ENCODE measurements around the gene ZNF578.
"Not testable (repeated sequence)": the region's sequence is repeated elsewhere in the genome, so short reads cannot be mapped to it uniquely, and the experiment has no call there.

The ZNF578 gene

DNA sequence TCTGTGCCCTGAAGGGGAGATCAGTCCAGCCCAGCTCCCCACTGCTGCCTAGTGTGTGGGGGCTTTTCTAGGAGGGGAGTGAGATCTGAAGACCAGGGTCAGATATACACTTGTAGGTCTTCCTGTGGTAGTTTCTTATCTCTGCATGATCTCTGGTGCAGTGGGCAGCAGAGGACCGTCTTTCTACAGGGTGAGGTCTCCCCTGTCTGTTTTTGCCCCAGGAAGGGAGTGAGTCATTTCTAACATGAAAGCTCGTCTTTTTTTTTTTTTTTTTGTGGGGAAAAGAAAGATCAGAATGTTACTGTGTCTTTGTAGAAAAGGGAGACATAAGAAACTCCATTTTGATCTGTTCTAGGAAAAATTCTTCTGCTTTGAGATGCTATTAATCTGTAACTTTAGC lies 65.3 kb downstream of the ZNF578 start:
- no peak for DNase-seq

GRCh38 chr19:52519175-52519574 lies 65.8 kb downstream of the ZNF578 start:
- not testable (repeated sequence) for DNase-seq

DNA sequence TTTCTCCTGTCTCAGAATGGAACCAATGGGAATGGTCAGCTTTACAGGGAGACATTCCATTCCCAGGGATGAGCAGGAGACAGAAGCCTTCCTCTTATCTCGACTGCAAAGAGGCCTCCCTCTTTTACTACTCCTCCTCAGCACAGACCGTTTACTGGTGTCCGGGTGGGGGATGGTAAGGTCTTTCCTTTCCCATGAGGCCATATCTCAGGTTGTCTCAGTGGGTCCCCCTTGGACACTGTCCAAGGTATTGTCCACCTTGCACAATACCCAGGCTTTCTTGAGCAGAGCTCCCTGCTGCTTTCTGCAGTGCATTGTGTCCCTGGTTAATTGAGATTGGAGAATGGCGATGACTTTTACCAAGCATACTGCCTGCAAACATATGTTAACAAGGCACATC lies 66.7 kb downstream of the ZNF578 start:
- no peak for DNase-seq

DNA sequence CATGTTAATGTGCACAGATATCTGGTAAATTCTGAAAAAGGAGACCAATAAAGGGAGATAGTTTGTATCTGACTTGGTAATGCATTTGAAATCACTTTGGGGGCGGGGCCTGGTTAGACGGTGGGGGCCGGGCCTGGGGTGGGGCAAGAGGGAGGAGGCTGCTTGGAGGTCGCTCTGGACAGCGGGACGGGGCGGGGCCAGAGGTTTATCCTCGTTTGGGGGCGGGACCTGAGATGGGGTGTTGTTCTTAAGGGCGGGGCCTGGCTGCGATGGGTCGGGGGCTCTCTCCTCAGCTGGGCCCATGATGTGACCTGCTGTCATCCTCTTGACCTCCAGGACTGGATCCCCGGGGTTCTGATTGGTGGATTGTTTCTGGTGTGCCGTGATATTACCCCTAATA lies 69.2 kb downstream of the ZNF578 start:
- DNase-seq: no peak

GRCh38 chr19:52524086-52524485 lies 70.7 kb downstream of the ZNF578 start:
- DNase-seq: no peak

DNA sequence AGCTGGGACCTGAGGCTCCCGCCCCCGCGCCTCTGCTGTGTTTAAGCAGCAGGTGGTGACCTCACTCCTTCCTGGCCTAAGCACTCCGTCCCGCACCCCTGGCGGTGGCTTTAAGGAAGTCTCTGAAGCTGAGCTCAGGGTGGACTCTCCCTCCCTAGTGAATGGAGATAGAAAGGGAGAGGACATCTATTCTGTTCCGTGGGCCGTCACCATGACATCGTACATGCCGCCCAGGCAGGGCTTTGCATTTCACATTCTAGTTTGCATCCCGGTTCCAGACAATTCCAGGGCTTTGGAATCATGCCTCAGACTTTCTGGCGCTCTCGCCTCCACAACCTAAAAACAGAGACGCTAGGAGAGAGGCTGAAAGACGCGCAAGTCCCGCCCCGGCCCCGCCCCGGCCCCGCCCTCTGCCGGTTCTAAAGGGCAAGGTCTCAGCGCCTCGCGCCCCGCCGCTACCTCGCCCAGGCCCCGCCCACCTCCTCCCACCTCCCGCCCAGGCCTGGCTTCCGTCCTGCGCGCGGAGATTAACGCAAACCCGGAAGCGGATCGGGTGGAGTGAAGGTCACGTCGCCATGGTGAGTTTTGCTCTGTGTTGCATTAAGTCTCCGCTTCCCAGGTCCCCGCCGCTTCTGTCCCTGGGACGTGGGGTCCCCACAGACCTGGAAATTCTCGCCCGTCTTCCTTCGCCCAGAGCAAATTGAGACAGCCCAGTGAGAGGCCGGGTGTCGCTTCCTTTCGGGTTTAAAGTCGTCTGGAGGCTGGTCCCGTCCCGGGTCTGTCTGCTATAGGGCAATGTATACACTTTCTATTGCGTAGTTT lies 74.0 kb downstream of the ZNF578 start, which contains the start of gene ZNF808:
Gene ZNF808, plus strand, starts transcription at position 535 of the 822 bp plus-strand sequence. CDS start 15,617 bp downstream, outside the sequence.
- DNase-seq: peak; percentile 98

GRCh38 chr19:52527956-52528351 lies 74.6 kb downstream of the ZNF578 start:
- DNase-seq: peak; percentile 56

GRCh38 chr19:52532480-52532879 lies 79.1 kb downstream of the ZNF578 start:
- DNase-seq: no peak

- DNase-seq: no peak
Measured at GRCh38 chr19:52533901-52534300, 80.5 kb downstream of the ZNF578 start.

DNA sequence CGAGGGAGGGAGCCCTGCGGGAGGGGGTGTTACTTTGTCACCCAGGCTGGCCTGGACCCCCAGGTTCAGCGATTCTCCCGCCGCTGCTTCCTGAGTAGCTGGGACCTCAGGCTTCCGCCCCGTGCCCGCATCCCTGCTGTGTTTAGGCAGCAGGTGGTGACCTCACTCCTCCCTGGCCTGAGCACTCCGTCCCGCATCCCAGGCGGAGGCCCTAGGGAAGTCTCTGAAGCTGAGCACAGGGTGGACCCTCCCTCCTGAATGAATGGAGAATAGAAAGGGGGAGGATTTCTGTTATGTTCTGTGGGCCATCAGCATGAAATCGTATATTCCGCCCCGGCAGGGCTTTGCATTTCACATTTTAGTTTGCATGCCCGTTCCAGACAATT lies 82.0 kb downstream of the ZNF578 start:
- DNase-seq: not testable (repeated sequence)

- no peak for DNase-seq
Measured at GRCh38 chr19:52535771-52536447, 82.6 kb downstream of the ZNF578 start.

- no peak for DNase-seq
Measured at GRCh38 chr19:52536448-52536800, 83.1 kb downstream of the ZNF578 start.

GRCh38 chr19:52538815-52539214 lies 85.5 kb downstream of the ZNF578 start:
- not testable (repeated sequence) for DNase-seq

GRCh38 chr19:52541176-52541575 lies 87.8 kb downstream of the ZNF578 start:
- not testable (repeated sequence) for DNase-seq

- DNase-seq: no peak
Measured at GRCh38 chr19:52541608-52542007, 88.3 kb downstream of the ZNF578 start.

DNA sequence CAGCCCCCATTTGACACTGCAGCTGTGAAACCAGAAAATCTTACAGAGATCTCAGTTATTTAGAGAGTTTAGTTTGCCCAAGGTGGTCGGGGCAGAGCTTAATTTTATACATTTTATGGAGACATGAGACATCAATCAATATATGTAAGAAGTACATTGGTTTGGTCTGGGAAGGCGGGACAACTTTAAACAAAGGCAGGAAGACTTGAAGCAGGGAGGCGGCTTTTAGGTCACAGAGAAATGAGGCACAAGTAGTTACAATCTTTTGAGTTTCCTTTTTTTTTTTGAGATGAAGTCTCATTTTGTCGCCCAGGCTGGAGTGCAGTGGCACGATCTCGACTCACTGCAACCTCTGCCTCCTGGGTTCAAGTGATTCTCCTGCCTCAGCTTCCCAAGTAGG lies 89.2 kb downstream of the ZNF578 start:
- not testable (repeated sequence) for DNase-seq

- no peak for DNase-seq
Measured at GRCh38 chr19:52542984-52543664, 89.8 kb downstream of the ZNF578 start.

GRCh38 chr19:52554216-52554971 lies 101.0 kb downstream of the ZNF578 start:
- DNase-seq: no peak

GRCh38 chr19:52557231-52557995 lies 104.1 kb downstream of the ZNF578 start:
- DNase-seq: no peak

GRCh38 chr19:52558732-52559445 lies 105.5 kb downstream of the ZNF578 start:
- DNase-seq: not testable (repeated sequence)

DNA sequence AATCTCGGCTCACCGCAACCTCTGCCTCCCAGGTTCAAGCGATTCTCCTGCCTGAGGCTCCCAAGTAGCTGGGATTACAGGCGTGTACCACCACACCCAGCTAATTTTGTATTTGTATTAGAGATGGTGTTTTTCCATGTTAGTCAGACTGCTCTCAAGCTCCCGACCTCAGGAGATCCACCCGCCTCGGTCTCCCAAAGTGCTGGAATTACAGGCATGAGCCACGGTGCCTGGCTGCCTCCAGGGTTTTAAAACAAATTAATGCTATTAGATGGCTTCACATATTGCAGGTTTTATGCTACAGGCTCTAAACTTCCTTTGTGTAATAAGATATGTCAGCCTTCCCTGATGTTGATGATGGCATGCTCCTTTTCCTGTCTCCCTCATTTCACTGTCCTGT lies 108.3 kb downstream of the ZNF578 start:
- not testable (repeated sequence) for DNase-seq

All from DMS53 (cell line).